Psoas muscle (tissue), 8 donors: ENCODE data around the gene SERP1. TPM values are rescaled to one million over a fixed set of nuclear protein-coding genes. Genes with fewer than 3 reads are reported as not detected.
"Not testable (repeated sequence)": the region's sequence is repeated elsewhere in the genome, so short reads cannot be mapped to it uniquely, and the experiment has no call there.

Source experiments
- ATAC-seq, 4 donors: fragments of 200-7000 bp; cut with Tn5 transposase; one replicate each; pipeline ENCODE4 v1.9.1; 2020; ENCODE audit warnings: moderate library complexity in 3 of 4, mild to moderate bottlenecking in 2 of 4
- DNase-seq, 2 donors: peaks; one replicate each; pipeline ENCODE4 v3.0.0-alpha.2; 2020
- H3K27ac ChIP-seq: fragments of 200-600 bp; one replicate; pipeline ENCODE4 v1.8.0; 2022
- H3K27me3 ChIP-seq, 3 donors: fragments of 200-600 bp in 1 of 3; one replicate each; pipeline versions ENCODE4 v1.6.1 to v1.8.0; 2013 to 2022; ENCODE audit warnings: low read length in 2 of 3, mild to moderate bottlenecking in 2 of 3, moderate library complexity in 1 of 3; ENCODE audit not compliant: insufficient read depth in 3 of 3
- H3K36me3 ChIP-seq, 2 donors: fragments of 200-600 bp in 1 of 2; one replicate each; pipeline versions ENCODE4 v1.6.1 to v1.8.0; 2013 to 2022; ENCODE audit warnings: low read depth in 1 of 2, mild to moderate bottlenecking in 1 of 2, moderate library complexity in 1 of 2; ENCODE audit not compliant: insufficient read depth in 1 of 2
- H3K4me1 ChIP-seq: fragments of 200-600 bp; one replicate; pipeline ENCODE4 v1.8.0; 2022
- H3K4me3 ChIP-seq: fragments of 200-600 bp; one replicate; pipeline ENCODE4 v1.8.0; 2022; ENCODE audit warnings: mild to moderate bottlenecking
- H3K9me3 ChIP-seq: fragments of 200-600 bp; one replicate; pipeline ENCODE4 v1.8.0; 2022
- WGBS, 3 donors: extraction: QIAGEN DNeasy Blood & Tissue Kit; methylation state at CpG; one replicate each; pipeline versions ENCODE4 v1.1.6 to v1.1.7; 2013; 5-methylcytosine and 5-hydroxymethylcytosine counted together
- intact Hi-C, 2 donors: fragments of 100-400 bp; cut with DNase I; formaldehyde crosslinking; loops; one replicate each; pipeline versions ENCODE4 v1.11.0 to v1.14.2; 2022
- polyA plus RNA-seq, 3 donors: library from polyadenylated mRNA; stranded (reverse); fragments of 200-250 nt; gene quantifications; one replicate each; pipeline ENCODE4 v1.2.3, GENCODE V29; 2013
- total RNA-seq, 4 donors: library from RNA; stranded (reverse); fragmentation: NEBNext Ultra II Directional in 2 of 4; extraction: Animal tissue kit (Norgen Biotek cat#: 25700) in 2 of 4; gene quantifications; one replicate each; pipeline versions ENCODE4 v1.2.1 to v1.2.4, GENCODE V29; 2021 to 2023
- TF ChIP-seq, protein P1 (sequence below): fragments of 200-600 bp; IDR thresholded peaks from one replicate; pipeline ENCODE4 v1.8.0; 2022; ENCODE audit warnings: antibody characterized with exemption
- donor health status: healthy with polysubstance abuse.
- donor health status: DM: no; HTN: no; CAD: no; lungs with moderate emphysema.
- donor health status: Bipolar disorder and iron deficiency.
- donor health status: healthy.
- donor health status: DM: yes; HTN: yes; CAD: no.
- donor health status: DM: no; HTN: no; CAD: no.
- donor health status: DM: no; HTN: no; CAD: no.
- donor health status: DM: yes; HTN: yes; CAD: no.

SERP1 gene
- total and polyA plus RNA-seq, 7 donors = 13.2 to 60.2 (median 17.8) TPM

DNA sequence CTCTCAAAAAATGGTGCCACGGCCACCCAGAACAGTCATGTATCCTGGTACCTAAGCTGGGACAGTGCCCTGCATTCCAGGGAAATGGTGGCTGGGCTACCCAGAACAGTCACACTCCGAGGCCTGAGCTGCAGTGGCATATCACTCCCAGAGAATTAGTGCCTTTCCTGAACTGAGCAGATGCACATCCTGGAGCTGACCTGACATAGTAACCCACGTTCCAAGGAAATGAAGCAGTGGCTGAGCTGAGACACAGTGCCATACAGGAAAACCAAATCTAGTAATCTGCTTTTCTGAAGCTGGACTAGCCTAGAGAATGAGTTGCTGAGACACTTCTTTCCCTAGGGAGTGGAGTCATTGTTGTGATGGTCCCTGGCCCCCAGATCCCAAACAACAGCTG lies 41.8 kb downstream of the SERP1 start:
- Histone ChIP-seq H3K4me1 (no peaks in the 10 kb centered on the region), H3K27ac (no peak overlapping the region), H3K36me3 (no peaks in the 10 kb centered on the region), H3K4me3 (no peak overlapping the region), H3K9me3 (no peaks in the 10 kb centered on the region), H3K27me3 (no peaks in the 10 kb centered on the region)
- WGBS, 3 donors = 77 to 85% (median 79%) methylated on average over 3 of the region's 3 CpGs
- no peak for ATAC-seq
- intact Hi-C loops = no loop called here
- TF ChIP-seq, protein P1, sequence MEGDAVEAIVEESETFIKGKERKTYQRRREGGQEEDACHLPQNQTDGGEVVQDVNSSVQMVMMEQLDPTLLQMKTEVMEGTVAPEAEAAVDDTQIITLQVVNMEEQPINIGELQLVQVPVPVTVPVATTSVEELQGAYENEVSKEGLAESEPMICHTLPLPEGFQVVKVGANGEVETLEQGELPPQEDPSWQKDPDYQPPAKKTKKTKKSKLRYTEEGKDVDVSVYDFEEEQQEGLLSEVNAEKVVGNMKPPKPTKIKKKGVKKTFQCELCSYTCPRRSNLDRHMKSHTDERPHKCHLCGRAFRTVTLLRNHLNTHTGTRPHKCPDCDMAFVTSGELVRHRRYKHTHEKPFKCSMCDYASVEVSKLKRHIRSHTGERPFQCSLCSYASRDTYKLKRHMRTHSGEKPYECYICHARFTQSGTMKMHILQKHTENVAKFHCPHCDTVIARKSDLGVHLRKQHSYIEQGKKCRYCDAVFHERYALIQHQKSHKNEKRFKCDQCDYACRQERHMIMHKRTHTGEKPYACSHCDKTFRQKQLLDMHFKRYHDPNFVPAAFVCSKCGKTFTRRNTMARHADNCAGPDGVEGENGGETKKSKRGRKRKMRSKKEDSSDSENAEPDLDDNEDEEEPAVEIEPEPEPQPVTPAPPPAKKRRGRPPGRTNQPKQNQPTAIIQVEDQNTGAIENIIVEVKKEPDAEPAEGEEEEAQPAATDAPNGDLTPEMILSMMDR = no peak
- DNase-seq = no peak

DNA sequence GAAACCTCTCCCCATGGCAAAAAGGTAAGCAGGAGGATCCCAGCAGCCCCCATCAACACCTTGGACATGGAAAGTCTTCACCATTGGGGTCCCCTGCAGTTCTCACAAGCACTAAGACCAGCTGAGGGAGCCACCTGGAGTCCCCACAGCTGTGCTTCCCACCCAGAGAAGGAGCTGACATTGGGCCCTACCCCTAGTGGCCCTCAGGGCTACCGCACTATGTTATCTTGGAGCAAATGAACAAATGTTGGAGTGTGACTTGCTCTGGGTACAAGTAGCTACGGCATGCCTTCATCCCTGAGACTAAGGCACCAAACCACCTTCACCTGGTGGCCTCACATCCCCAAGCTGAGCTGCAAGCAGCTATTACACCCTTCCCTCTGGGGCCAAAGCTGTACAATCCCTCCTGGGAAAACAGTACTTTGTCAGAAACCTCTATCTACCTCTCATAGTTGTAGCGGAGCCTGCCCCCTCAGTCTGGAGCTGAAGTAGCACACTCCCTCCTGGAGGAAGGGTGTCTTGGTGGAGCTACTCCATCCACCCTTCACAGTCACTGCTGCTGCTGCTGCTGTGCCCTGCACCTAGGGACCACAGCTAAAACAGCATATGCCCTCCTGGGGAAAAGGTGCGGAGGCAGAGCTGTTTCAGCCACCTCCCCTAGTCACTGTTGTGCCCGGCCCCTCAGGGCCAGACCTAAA lies 42.7 kb downstream of the SERP1 start:
- 84 to 87% (median 87%) methylated on average over 5 of the region's 5 CpGs for whole genome bisulfite sequencing, 3 donors
- Histone ChIP-seq H3K9me3 (no peaks in the 10 kb centered on the region), H3K36me3 (no peaks in the 10 kb centered on the region), H3K27ac (no peak overlapping the region), H3K4me1 (no peaks in the 10 kb centered on the region), H3K4me3 (no peak overlapping the region), H3K27me3 (no peaks in the 10 kb centered on the region)
- DNase-seq = no peak
- ATAC-seq = no peak
- intact Hi-C loops = no loop called here
- TF ChIP-seq, protein P1 = no peak

DNA sequence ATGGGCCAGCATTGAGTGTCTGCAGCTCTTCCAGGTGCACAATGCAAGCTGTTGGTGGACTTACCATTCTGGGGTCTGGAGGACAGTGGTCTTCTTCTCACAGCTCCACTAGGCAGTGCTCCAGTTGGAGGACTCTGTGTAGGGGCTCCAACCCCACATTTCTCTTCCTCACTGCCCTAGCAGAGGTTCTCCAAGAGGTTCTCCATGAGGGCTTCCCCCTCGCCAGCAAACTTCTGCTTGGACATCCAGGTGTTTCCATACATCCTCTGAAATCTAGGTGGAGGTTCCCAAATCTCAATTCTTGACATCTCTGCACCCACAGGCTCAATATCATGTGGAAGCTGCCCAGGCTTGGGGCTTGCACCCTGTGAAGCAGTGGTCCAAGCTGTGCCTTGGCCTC lies 45.3 kb downstream of the SERP1 start:
- H3K27ac ChIP-seq, H3K36me3 ChIP-seq, DNase-seq, H3K27me3 ChIP-seq, H3K9me3 ChIP-seq, H3K4me3 ChIP-seq, H3K4me1 ChIP-seq, ATAC-seq, intact Hi-C loops: not testable (repeated sequence)
- 90 to 100% (median 93%) methylated on average over 1 of the region's 1 CpG for WGBS, 3 donors

DNA sequence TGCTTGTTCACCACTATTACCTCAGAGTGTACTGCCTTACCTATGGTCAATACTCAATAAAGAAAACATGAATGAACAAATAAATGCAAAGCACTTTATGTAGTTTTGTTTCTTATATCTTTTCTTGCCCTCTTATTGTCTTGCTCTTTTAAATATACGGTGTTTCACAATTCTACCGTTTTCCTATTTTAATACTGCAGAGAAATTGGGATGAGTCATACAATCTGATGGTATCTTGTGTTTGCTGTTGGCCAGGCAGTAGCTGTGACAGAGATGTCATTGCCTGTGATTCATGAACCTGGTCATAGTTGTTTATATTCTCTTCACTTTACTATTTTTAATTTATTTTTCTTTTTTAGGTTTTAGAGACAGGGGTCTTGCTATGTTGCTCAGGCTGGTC lies 48.3 kb downstream of the SERP1 start:
- WGBS, 3 donors = 66 to 88% (median 66%) methylated on average over 2 of the region's 2 CpGs

DNA sequence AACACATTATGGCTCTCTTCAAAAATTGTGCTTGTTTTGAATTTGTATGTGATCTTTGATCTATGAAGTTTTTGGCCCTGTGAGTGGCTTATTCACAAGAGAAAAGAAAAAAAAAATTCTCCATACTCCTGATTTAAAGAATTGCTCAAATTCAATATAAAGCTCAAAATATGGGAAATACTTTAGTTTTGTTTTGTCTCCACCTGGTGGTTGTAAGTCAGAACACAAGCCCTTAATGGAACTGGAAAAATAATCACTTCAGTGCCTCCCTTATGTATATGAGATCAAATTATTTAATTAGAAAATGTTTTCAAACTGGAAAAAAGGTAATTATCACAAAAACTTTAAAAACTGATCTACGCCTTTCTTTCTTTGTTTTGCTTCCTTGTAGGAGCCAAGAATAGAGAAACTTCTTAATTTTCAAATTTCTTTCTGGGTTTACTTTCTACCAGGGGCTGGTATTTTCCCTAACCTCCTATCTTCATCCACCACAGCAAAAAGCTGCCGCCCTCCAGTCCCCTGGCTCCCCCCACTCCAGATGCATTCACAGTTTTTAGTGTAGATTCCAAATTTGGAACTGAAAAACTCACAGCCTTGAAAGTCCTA lies 50.6 kb downstream of the SERP1 start:
- peak in 3 of 4 donors; percentile 57 to 70 (median 65) for ATAC-seq
- 0 to 6% (median 0%) methylated on average over 2 of the region's 2 CpGs for WGBS, 3 donors
- H3K4me1 ChIP-seq = no peaks in the 10 kb centered on the region

More for the DNA sequence above, 48.3 kb downstream of the SERP1 start:
- no peaks in the 10 kb centered on the region for H3K27me3 ChIP-seq
- H3K36me3 ChIP-seq = no peaks in the 10 kb centered on the region
- TF ChIP-seq, protein P1 = no peak
- no peak for DNase-seq
- intact Hi-C loops = loop anchor here (5.0 to 10.0 kb wide), 5 partner anchors 86 to 563 kb away; no protein-coding TSS in a partner anchor
- H3K4me1 ChIP-seq = no peaks in the 10 kb centered on the region
- H3K4me3 ChIP-seq = no peak overlapping the region
- no peaks in the 10 kb centered on the region for H3K9me3 ChIP-seq
- peak in 3 of 4 donors; percentile 37 to 59 (median 57) for ATAC-seq
- no peak overlapping the region for H3K27ac ChIP-seq

More for the DNA sequence above, 50.6 kb downstream of the SERP1 start:
- intact Hi-C loops = loop anchor here (2.0 to 10.0 kb wide), 7 partner anchors 83 to 561 kb away; no protein-coding TSS in a partner anchor
- DNase-seq = no peak
- Histone ChIP-seq H3K9me3 (no peaks in the 10 kb centered on the region), H3K27ac (no peak overlapping the region), H3K36me3 (no peaks in the 10 kb centered on the region), H3K4me3 (no peak overlapping the region), H3K27me3 (no peaks in the 10 kb centered on the region)
- TF ChIP-seq, protein P1 = peak; percentile 83
